Measurements from ENCODE around the gene PPP1R9A. TPM values are rescaled to one million over a fixed set of nuclear protein-coding genes. Genes with fewer than 3 reads are reported as not detected.

Gene PPP1R9A
- total RNA-seq, 1 donor from 2014 or later, result 0.79 TPM

- DNase-seq (ENCODE audit: low read depth) (no peak), FAIRE-seq (no peak)
These were observed 2.4 kb upstream of the PPP1R9A start for GRCh38 chr7:94904982-94905381.

GRCh38 chr7:94906065-94906851, 1.1 kb upstream of the PPP1R9A start:
- no peak for TF ChIP-seq CTCF (IDR thresholded peaks at IDR 0.05; ENCODE audit: insufficient read depth, low read length, severe bottlenecking)

More at GRCh38 chr7:94904982-94905381, 2.4 kb upstream of the PPP1R9A start:
- no peak overlapping the region for H3K4me3 ChIP-seq (ENCODE audit: low read depth, low read length)
- H3K36me3 ChIP-seq (ENCODE audit: control insufficient read depth, insufficient read depth, low read length), result no peaks in the 10 kb centered on the region
- no peak for TF ChIP-seq CTCF (IDR thresholded peaks at IDR 0.05; ENCODE audit: insufficient read depth, low read length, severe bottlenecking)
- peaks cover 13% of the 10 kb centered on the region for H3K27me3 ChIP-seq (ENCODE audit: control insufficient read depth, insufficient read depth, low read length)

GRCh38 chr7:94907811-94908322, 473 bp downstream of the PPP1R9A start:
- H3K36me3 ChIP-seq (ENCODE audit: control insufficient read depth, insufficient read depth, low read length), result no peaks in the 10 kb centered on the region
- peak overlapping the region; percentile 35 for H3K4me3 ChIP-seq (ENCODE audit: low read depth, low read length)
- FAIRE-seq (no peak), DNase-seq (ENCODE audit: low read depth) (no peak)
- TF ChIP-seq CTCF (IDR thresholded peaks at IDR 0.05; ENCODE audit: insufficient read depth, low read length, severe bottlenecking), result no peak
- peaks cover 15% of the 10 kb centered on the region for H3K27me3 ChIP-seq (ENCODE audit: control insufficient read depth, insufficient read depth, low read length)

More at GRCh38 chr7:94906065-94906851, 1.1 kb upstream of the PPP1R9A start:
- peaks cover 15% of the 10 kb centered on the region for H3K27me3 ChIP-seq (ENCODE audit: control insufficient read depth, insufficient read depth, low read length)
- DNase-seq (ENCODE audit: low read depth) (no peak), FAIRE-seq (no peak)
- no peak overlapping the region for H3K4me3 ChIP-seq (ENCODE audit: low read depth, low read length)
- no peaks in the 10 kb centered on the region for H3K36me3 ChIP-seq (ENCODE audit: control insufficient read depth, insufficient read depth, low read length)

- H3K4me3 ChIP-seq (ENCODE audit: low read depth, low read length), result peak overlapping the region; percentile 35
- DNase-seq (ENCODE audit: low read depth), result no peak
These were observed 1.2 kb downstream of the PPP1R9A start for GRCh38 chr7:94908323-94909178.

GRCh38 chr7:94909179-94909466, 1.7 kb downstream of the PPP1R9A start:
- DNase-seq (ENCODE audit: low read depth) (no peak), FAIRE-seq (no peak)
- Histone ChIP-seq H3K27me3 (ENCODE audit: control insufficient read depth, insufficient read depth, low read length) (peaks cover 15% of the 10 kb centered on the region), H3K36me3 (ENCODE audit: control insufficient read depth, insufficient read depth, low read length) (no peaks in the 10 kb centered on the region), H3K4me3 (ENCODE audit: low read depth, low read length) (no peak overlapping the region)
- TF ChIP-seq CTCF (IDR thresholded peaks at IDR 0.05; ENCODE audit: insufficient read depth, low read length, severe bottlenecking), result no peak

More at GRCh38 chr7:94908323-94909178, 1.2 kb downstream of the PPP1R9A start:
- H3K27me3 ChIP-seq (ENCODE audit: control insufficient read depth, insufficient read depth, low read length), result peaks cover 15% of the 10 kb centered on the region
- no peak for FAIRE-seq
- no peaks in the 10 kb centered on the region for H3K36me3 ChIP-seq (ENCODE audit: control insufficient read depth, insufficient read depth, low read length)
- no peak for TF ChIP-seq CTCF (IDR thresholded peaks at IDR 0.05; ENCODE audit: insufficient read depth, low read length, severe bottlenecking)

Data from bronchial epithelial cell (primary cell).